Measurements from ENCODE around the gene ST7. TPM values are rescaled to one million over a fixed set of nuclear protein-coding genes. Genes with fewer than 3 reads are reported as not detected.

ST7 gene
- total RNA-seq, 4 donors from 2014 or later = 13.5 to 24.9 (median 18.6) TPM

GRCh38 chr7:117218700-117219099 is 265.4 kb downstream of the ST7 start:
- Histone ChIP-seq H3K4me1 (no peaks in the 10 kb centered on the region), H3K27ac (no peak overlapping the region), H3K9me3 (no peaks in the 10 kb centered on the region), H3K4me3 (no peak overlapping the region), H3K36me3 (peaks cover 0 to 39% (median 0%) of the 10 kb centered on the region in 3 donors), H3K27me3 (no peaks in the 10 kb centered on the region)
- 73 to 78% methylated on average over 4 of the region's 4 CpGs for WGBS, 2 donors
- TF ChIP-seq POLR2A (IDR thresholded peaks at IDR 0.05) (no peak), EP300 (IDR thresholded peaks at IDR 0.05) (no peak), CTCF (IDR thresholded peaks at IDR 0.05) (no peak)
- DNase-seq (ENCODE audit: low spot score in 2 of 2) = no peak

DNA sequence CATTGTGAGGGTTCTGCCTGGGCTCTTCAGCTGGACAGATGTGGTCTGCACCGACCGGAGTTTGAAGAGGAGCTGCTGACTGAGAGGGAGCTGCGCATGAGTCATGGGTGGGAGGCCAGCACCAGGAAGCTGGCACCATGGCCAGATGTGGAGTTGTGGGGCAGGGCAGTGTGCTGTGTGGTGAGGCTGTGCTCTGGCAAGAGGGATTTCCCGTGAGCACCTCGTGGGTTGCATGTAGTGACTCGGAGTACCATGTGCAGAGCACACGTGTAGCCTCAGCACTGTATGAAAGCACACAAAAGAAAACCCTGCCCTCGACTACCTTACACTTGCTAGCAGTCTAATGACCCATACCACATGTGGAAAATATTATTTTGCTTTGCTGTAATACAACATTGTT is 266.2 kb downstream of the ST7 start:
- Histone ChIP-seq H3K4me1 (no peaks in the 10 kb centered on the region), H3K4me3 (no peak overlapping the region), H3K27ac (no peak overlapping the region), H3K36me3 (peaks cover 0 to 44% (median 0%) of the 10 kb centered on the region in 3 donors), H3K27me3 (no peaks in the 10 kb centered on the region), H3K9me3 (no peaks in the 10 kb centered on the region)
- TF ChIP-seq CTCF (IDR thresholded peaks at IDR 0.05) (no peak), EP300 (IDR thresholded peaks at IDR 0.05) (no peak), POLR2A (IDR thresholded peaks at IDR 0.05) (no peak)
- no peak for DNase-seq (ENCODE audit: low spot score in 2 of 2)
- WGBS, 2 donors = 84 to 94% methylated on average over 8 of the region's 8 CpGs

GRCh38 chr7:117220836-117221235 is 267.5 kb downstream of the ST7 start:
- Histone ChIP-seq H3K4me3 (no peak overlapping the region), H3K36me3 (peaks cover 0 to 44% (median 0%) of the 10 kb centered on the region in 3 donors), H3K27me3 (no peaks in the 10 kb centered on the region), H3K9me3 (no peaks in the 10 kb centered on the region), H3K27ac (no peak overlapping the region), H3K4me1 (no peaks in the 10 kb centered on the region)
- no peak for TF ChIP-seq EP300 (IDR thresholded peaks at IDR 0.05)
- TF ChIP-seq POLR2A (IDR thresholded peaks at IDR 0.05) = no peak
- TF ChIP-seq CTCF (IDR thresholded peaks at IDR 0.05) = no peak
- WGBS, 2 donors = 63 to 79% methylated on average over 5 of the region's 5 CpGs
- DNase-seq (ENCODE audit: low spot score in 2 of 2) = no peak

DNA sequence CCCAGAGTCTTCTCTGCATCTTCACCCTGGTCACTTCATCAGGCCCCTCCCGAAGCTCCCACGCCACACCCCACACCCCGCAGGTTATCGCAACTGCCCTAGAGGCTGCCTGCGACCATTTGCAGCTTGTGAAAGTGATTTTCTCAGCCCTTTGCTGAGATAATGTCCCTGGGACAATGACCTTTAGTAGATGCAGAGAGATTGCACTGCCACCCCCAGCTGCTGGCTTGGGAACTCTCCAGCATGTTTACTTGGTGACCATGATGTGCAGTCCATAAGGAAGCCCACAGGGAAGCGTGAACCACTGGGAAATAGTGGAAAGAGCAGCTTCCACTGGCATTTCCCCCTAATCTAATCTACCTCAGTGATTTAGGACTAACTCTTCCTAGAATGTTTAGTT is 272.2 kb downstream of the ST7 start:
- TF ChIP-seq EP300 (IDR thresholded peaks at IDR 0.05) (no peak), CTCF (IDR thresholded peaks at IDR 0.05) (no peak), POLR2A (IDR thresholded peaks at IDR 0.05) (no peak)
- Histone ChIP-seq H3K4me3 (no peak overlapping the region), H3K9me3 (no peaks in the 10 kb centered on the region), H3K27me3 (no peaks in the 10 kb centered on the region), H3K4me1 (no peaks in the 10 kb centered on the region), H3K36me3 (peaks cover 0 to 35% (median 0%) of the 10 kb centered on the region in 3 donors), H3K27ac (no peak overlapping the region)
- WGBS, 2 donors = 89% methylated on average over 6 of the region's 6 CpGs
- no peak for DNase-seq (ENCODE audit: low spot score in 2 of 2)

- Histone ChIP-seq H3K36me3 (peaks cover 0 to 21% (median 0%) of the 10 kb centered on the region in 3 donors), H3K4me3 (no peak overlapping the region), H3K27ac (no peak overlapping the region), H3K27me3 (no peaks in the 10 kb centered on the region), H3K9me3 (no peaks in the 10 kb centered on the region), H3K4me1 (no peaks in the 10 kb centered on the region)
- 79 to 82% methylated on average over 4 of the region's 4 CpGs for WGBS, 2 donors
- TF ChIP-seq POLR2A (IDR thresholded peaks at IDR 0.05) = no peak
- TF ChIP-seq CTCF (IDR thresholded peaks at IDR 0.05) = no peak
- no peak for TF ChIP-seq EP300 (IDR thresholded peaks at IDR 0.05)
- DNase-seq (ENCODE audit: low spot score in 2 of 2) = no peak
These were observed 273.8 kb downstream of the ST7 start for GRCh38 chr7:117227091-117227490.

All from tibial nerve (tissue), 4 donors.